Esophagus muscularis mucosa (tissue), 4 donors: Measurements from ENCODE around the gene TENM3. TPM values are rescaled to one million over a fixed set of nuclear protein-coding genes. Genes with fewer than 3 reads are reported as not detected.

Experiments
- DNase-seq: peaks from one replicate; pipeline ENCODE4 v3.0.0-alpha.2; 2017; ENCODE audit errors: extremely low spot score
- H3K27ac ChIP-seq, 4 donors: fragments of 200-600 bp; sonication (generic); replicated peaks in 1 of 4; 1 replicate in 3 of 4; 2 replicates in 1 of 4; pipeline ENCODE4 v1.5.1; 2016 to 2019; ENCODE audit warnings: mild to moderate bottlenecking in 1 of 4
- H3K27me3 ChIP-seq, 4 donors: fragments of 200-600 bp; sonication (generic); one replicate each; pipeline versions ENCODE4 v1.5.1 to v1.6.0; 2016 to 2019
- H3K36me3 ChIP-seq, 4 donors: fragments of 200-600 bp; sonication (generic); one replicate each; pipeline ENCODE4 v1.5.1; 2016 to 2019
- H3K4me1 ChIP-seq, 4 donors: fragments of 200-600 bp; sonication (generic); one replicate each; pipeline ENCODE4 v1.5.1; 2016 to 2019
- H3K4me3 ChIP-seq, 4 donors: fragments of 200-600 bp; sonication (generic); 1 replicate in 2 of 4; 2 replicates in 2 of 4; pipeline ENCODE4 v1.5.1; 2016 to 2019; ENCODE audit warnings: mild to moderate bottlenecking in 4 of 4, moderate library complexity in 1 of 4
- H3K9me3 ChIP-seq, 4 donors: fragments of 200-600 bp; sonication (generic); 1 replicate in 3 of 4; 2 replicates in 1 of 4; pipeline ENCODE4 v1.5.1; 2016 to 2019
- CTCF ChIP-seq, 3 experiments: fragments of 200-600 bp in 2 of 3; fragments of 450-650 bp in 1 of 3; sonication (generic) in 2 of 3; IDR thresholded peaks; one replicate each; pipeline ENCODE4 v1.5.1; 2017 to 2019; ENCODE audit warnings: antibody characterized with exemption in 3 of 3, mild to moderate bottlenecking in 2 of 3, moderate library complexity in 1 of 3
- EP300 ChIP-seq: sonication (generic); formaldehyde crosslinking; IDR thresholded peaks from one replicate; pipeline ENCODE4 v1.6.1; 2017; ENCODE audit warnings: antibody characterized with exemption
- POLR2A ChIP-seq: fragments of 450-650 bp; IDR thresholded peaks from one replicate; pipeline ENCODE4 v1.6.1; 2017; ENCODE audit warnings: antibody characterized with exemption, moderate library complexity, mild to moderate bottlenecking, low read depth
- POLR2AphosphoS5 ChIP-seq, 2 donors: sonication (generic); formaldehyde crosslinking; IDR thresholded peaks; one replicate each; pipeline ENCODE4 v1.6.1; 2017; ENCODE audit warnings: antibody characterized with exemption in 2 of 2
- WGBS: methylation state at CpG from one replicate; pipeline ENCODE4 v1.1.5; 2018; 5-methylcytosine and 5-hydroxymethylcytosine counted together
- intact Hi-C: fragments of 100-400 bp; cut with DNase I; formaldehyde crosslinking; loops from one replicate; pipeline ENCODE4 v1.15.1; 2023
- total RNA-seq, 4 donors: library from RNA; depleted of rRNA; stranded (reverse); fragments of >200 nt; gene quantifications; one replicate each; pipeline versions ENCODE4 v1.1.0 to v1.2.1, GENCODE V29; 2016

TENM3 gene
- total RNA-seq, 4 donors from 2014 or later, result 16.2 to 30.5 (median 28.3) TPM

GRCh38 chr4:182532441-182532840, 289.2 kb downstream of the TENM3 start:
- TF ChIP-seq EP300, result no peak
- no peak for TF ChIP-seq POLR2A
- TF ChIP-seq CTCF (IDR thresholded peaks at IDR 0.05), result no peak
- no peak for TF ChIP-seq POLR2AphosphoS5 (IDR thresholded peaks at IDR 0.05)
- H3K4me3 ChIP-seq, result no peak overlapping the region
- peaks cover 0 to 30% (median 16%) of the 10 kb centered on the region in 4 donors for H3K4me1 ChIP-seq
- H3K27ac ChIP-seq, result no peak overlapping the region
- no peaks in the 10 kb centered on the region for H3K9me3 ChIP-seq
- DNase-seq, result no peak
- intact Hi-C loops, result no loop called here
- H3K36me3 ChIP-seq, result no peaks in the 10 kb centered on the region
- no peaks in the 10 kb centered on the region for H3K27me3 ChIP-seq
- 78% methylated on average over 2 of the region's 2 CpGs for WGBS

- Histone ChIP-seq H3K4me3 (no peak overlapping the region), H3K27me3 (no peaks in the 10 kb centered on the region), H3K9me3 (no peaks in the 10 kb centered on the region), H3K27ac (no peak overlapping the region), H3K36me3 (no peaks in the 10 kb centered on the region), H3K4me1 (peaks cover 0 to 40% (median 21%) of the 10 kb centered on the region in 4 donors)
- TF ChIP-seq POLR2AphosphoS5 (IDR thresholded peaks at IDR 0.05) (no peak), POLR2A (no peak), EP300 (no peak), CTCF (IDR thresholded peaks at IDR 0.05) (no peak)
- WGBS, result 50% methylated on average over 1 of the region's 1 CpG
- intact Hi-C loops, result no loop called here
- DNase-seq, result no peak
Observed at GRCh38 chr4:182533964-182534363, 290.8 kb downstream of the TENM3 start.

DNA sequence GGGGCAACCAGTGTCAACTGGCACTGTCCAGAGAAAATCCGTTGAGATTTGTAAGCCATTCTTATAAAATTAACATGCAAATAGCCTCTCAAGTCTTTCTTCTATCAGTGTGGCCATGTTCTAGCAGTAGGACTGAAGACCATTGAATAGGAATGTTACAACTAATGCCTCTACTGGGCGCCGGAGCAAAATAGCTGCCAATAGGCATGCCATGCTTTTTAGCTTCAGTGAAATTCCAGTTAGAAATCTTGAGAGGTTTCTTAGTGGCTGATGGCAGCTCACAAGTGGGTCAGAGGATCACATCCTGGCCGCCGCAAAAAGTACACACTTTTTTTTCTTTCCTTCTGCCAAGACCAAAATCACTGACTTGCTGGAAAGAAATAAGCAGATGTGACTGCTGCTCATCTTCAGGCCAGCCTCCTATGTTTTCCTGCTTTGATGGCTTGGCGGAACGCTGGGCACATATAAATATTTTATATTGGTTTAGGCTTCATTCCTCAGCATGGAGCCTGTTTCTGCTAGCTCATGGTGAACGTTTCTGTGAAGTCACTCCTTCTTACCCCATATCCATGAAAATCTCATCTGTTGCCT, 293.1 kb downstream of the TENM3 start:
- intact Hi-C loops, result no loop called here
- H3K9me3 ChIP-seq, result no peaks in the 10 kb centered on the region
- no peaks in the 10 kb centered on the region for H3K36me3 ChIP-seq
- WGBS, result 77% methylated on average over 8 of the region's 8 CpGs
- DNase-seq, result no peak
- no peaks in the 10 kb centered on the region for H3K27me3 ChIP-seq
- H3K27ac ChIP-seq, result no peak overlapping the region
- no peak for TF ChIP-seq CTCF (IDR thresholded peaks at IDR 0.05)
- TF ChIP-seq POLR2AphosphoS5 (IDR thresholded peaks at IDR 0.05), result no peak
- no peak for TF ChIP-seq POLR2A
- TF ChIP-seq EP300, result no peak
- peaks cover 0 to 30% (median 14%) of the 10 kb centered on the region in 4 donors for H3K4me1 ChIP-seq
- no peak overlapping the region for H3K4me3 ChIP-seq

- 51% methylated on average over 10 of the region's 10 CpGs for WGBS
- TF ChIP-seq POLR2AphosphoS5 (IDR thresholded peaks at IDR 0.05) (no peak), POLR2A (no peak), CTCF (IDR thresholded peaks at IDR 0.05) (no peak), EP300 (no peak)
- Histone ChIP-seq H3K4me1 (peaks cover 0 to 21% (median 5%) of the 10 kb centered on the region in 4 donors), H3K4me3 (no peak overlapping the region), H3K36me3 (no peaks in the 10 kb centered on the region), H3K27me3 (no peaks in the 10 kb centered on the region), H3K9me3 (no peaks in the 10 kb centered on the region), H3K27ac (no peak overlapping the region)
- DNase-seq, result no peak
- intact Hi-C loops, result no loop called here
Observed at GRCh38 chr4:182537031-182537795, 294.0 kb downstream of the TENM3 start.
